Esophagus squamous epithelium (tissue), 5 donors: ENCODE results near the gene ZSCAN1. TPM values are rescaled to one million over a fixed set of nuclear protein-coding genes. Genes with fewer than 3 reads are reported as not detected.

Experiments
- DNase-seq: peaks from one replicate; lab custom pipeline; 2025; lab: John Stamatoyannopoulos, UW
- H3K27ac ChIP-seq, 4 donors: fragments of 200-600 bp; sonication (generic); one replicate each; pipeline ENCODE4 v1.5.1; 2016 to 2019; ENCODE audit warnings: mild to moderate bottlenecking in 1 of 4
- H3K27me3 ChIP-seq, 4 donors: fragments of 200-600 bp; sonication (generic); 1 replicate in 3 of 4; 2 replicates in 1 of 4; pipeline versions ENCODE4 v1.5.1 to v1.6.0; 2017 to 2021; ENCODE audit warnings: antibody characterized with exemption in 1 of 4
- H3K36me3 ChIP-seq, 3 donors: fragments of 200-600 bp; sonication (generic); one replicate each; pipeline ENCODE4 v1.5.1; 2016 to 2019
- H3K4me1 ChIP-seq, 3 donors: fragments of 200-600 bp; sonication (generic); one replicate each; pipeline ENCODE4 v1.5.1; 2017 to 2019
- H3K4me3 ChIP-seq, 4 donors: fragments of 200-600 bp; sonication (generic); 1 replicate in 3 of 4; 2 replicates in 1 of 4; pipeline ENCODE4 v1.5.1; 2016 to 2019; ENCODE audit warnings: mild to moderate bottlenecking in 2 of 4, moderate library complexity in 1 of 4
- H3K9me3 ChIP-seq, 3 donors: fragments of 200-600 bp; sonication (generic); one replicate each; pipeline ENCODE4 v1.5.1; 2016 to 2019
- CTCF ChIP-seq, 6 experiments: fragments of 450-650 bp in 4 of 6; fragments of 200-600 bp in 2 of 6; sonication (generic) in 2 of 6; IDR thresholded peaks; one replicate each; pipeline ENCODE4 v1.5.1; 2016 to 2019; ENCODE audit warnings: antibody characterized with exemption in 6 of 6, mild to moderate bottlenecking in 4 of 6, moderate library complexity in 4 of 6
- POLR2A ChIP-seq, 4 donors: fragments of 450-650 bp; IDR thresholded peaks; one replicate each; pipeline ENCODE4 v1.6.1; 2017; ENCODE audit warnings: antibody characterized with exemption in 4 of 4, mild to moderate bottlenecking in 4 of 4, moderate library complexity in 3 of 4
- WGBS, 2 donors: methylation state at CpG; one replicate each; pipeline ENCODE4 v1.1.5; 2018; 5-methylcytosine and 5-hydroxymethylcytosine counted together
- intact Hi-C: fragments of 100-400 bp; cut with DNase I; formaldehyde crosslinking; loops from one replicate; pipeline ENCODE4 v1.15.0; 2022
- total RNA-seq, 4 donors: library from RNA; depleted of rRNA; stranded (reverse); fragments of >200 nt; gene quantifications; one replicate each; pipeline ENCODE4 v1.1.0, GENCODE V29; 2016
- donor health status: DM: yes; HTN: yes; CAD: no.

ZSCAN1 gene
- total RNA-seq, 4 donors from 2014 or later, result 0.48 TPM; not detected in 3

DNA sequence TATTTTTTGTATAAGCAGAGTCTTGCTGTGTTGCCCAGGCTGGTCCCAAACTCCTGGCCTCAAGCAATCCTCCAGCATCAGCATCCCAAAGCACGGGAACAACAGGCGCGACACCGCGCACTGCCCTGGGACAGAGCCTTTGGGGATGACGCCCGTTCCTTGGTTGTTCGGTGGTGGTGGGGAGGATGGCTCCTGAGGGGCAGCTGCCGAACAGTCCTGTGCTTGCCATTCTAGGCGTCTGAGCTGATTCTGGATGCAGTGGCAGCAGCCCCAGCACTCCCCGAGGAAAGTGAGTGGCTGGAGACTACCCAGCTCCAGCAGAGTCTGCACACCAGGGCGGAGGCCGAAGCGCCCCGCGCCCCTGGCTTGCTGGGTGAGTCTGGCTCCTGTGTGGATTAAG, 18.4 kb downstream of the ZSCAN1 start:
- Histone ChIP-seq H3K4me3 (no peak overlapping the region), H3K4me1 (peaks cover 0 to 3% (median 0%) of the 10 kb centered on the region in 3 donors), H3K27me3 (no peaks in the 10 kb centered on the region), H3K27ac (no peak overlapping the region), H3K9me3 (peaks cover 0 to 71% (median 41%) of the 10 kb centered on the region in 3 donors), H3K36me3 (no peaks in the 10 kb centered on the region)
- WGBS, 2 donors, result 100% methylated on average over 4 of the region's 16 CpGs; no CpG with 5 or more reads in 1 of the 2 donors
- intact Hi-C loops, result no loop called here
- DNase-seq, result no peak
- TF ChIP-seq CTCF (IDR thresholded peaks at IDR 0.05) (no peak), POLR2A (IDR thresholded peaks at IDR 0.05) (no peak)

DNA sequence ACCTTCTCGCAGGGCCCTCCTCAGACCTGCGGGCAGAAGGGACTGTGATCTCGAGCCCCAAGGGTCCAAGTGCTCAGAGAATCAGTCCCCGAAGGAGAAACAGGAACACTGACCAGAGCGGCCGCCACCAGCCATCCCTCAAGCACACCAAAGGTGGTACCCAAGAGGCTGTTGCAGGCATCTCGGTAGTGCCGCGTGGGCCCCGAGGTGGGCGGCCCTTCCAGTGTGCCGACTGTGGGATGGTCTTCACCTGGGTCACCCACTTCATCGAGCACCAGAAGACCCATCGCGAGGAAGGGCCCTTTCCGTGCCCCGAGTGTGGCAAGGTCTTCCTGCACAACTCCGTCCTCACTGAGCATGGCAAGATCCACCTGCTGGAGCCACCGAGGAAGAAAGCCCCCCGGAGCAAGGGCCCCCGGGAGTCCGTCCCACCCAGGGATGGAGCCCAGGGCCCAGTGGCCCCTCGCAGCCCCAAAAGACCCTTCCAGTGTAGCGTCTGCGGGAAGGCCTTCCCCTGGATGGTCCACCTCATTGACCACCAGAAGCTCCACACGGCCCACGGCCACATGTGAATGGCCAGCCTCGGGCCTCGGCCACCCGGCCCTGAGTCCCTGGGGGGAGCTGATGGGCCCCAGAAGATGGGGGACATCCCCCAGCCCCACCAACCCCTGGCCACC, 19.8 kb downstream of the ZSCAN1 start:
- H3K27me3 ChIP-seq, result no peaks in the 10 kb centered on the region
- no peaks in the 10 kb centered on the region for H3K36me3 ChIP-seq
- DNase-seq, result no peak
- H3K4me1 ChIP-seq, result peaks cover 0 to 8% (median 0%) of the 10 kb centered on the region in 3 donors
- intact Hi-C loops, result no loop called here
- H3K27ac ChIP-seq, result no peak overlapping the region
- no peak overlapping the region for H3K4me3 ChIP-seq
- 88% methylated on average over 4 of the region's 30 CpGs; no CpG with 5 or more reads in 1 of the 2 donors for WGBS, 2 donors
- peaks cover 0 to 58% (median 37%) of the 10 kb centered on the region in 3 donors for H3K9me3 ChIP-seq
- TF ChIP-seq CTCF (IDR thresholded peaks at IDR 0.05) (no peak), POLR2A (IDR thresholded peaks at IDR 0.05) (no peak)

- DNase-seq, result no peak
- peak overlapping the region; percentile 9 to 74 (median 52) for H3K27ac ChIP-seq
- H3K4me3 ChIP-seq, result peak overlapping the region in 3 of 4 donors; percentile 15 to 59 (median 36)
- intact Hi-C loops, result no loop called here
- H3K9me3 ChIP-seq, result peaks cover 0 to 49% (median 24%) of the 10 kb centered on the region in 3 donors
- 30 to 37% methylated on average over 34 of the region's 37 CpGs for WGBS, 2 donors
- H3K4me1 ChIP-seq, result peaks cover 0 to 20% (median 4%) of the 10 kb centered on the region in 3 donors
- TF ChIP-seq CTCF (IDR thresholded peaks at IDR 0.05) (no peak), POLR2A (IDR thresholded peaks at IDR 0.05) (no peak)
- H3K27me3 ChIP-seq, result no peaks in the 10 kb centered on the region
- no peaks in the 10 kb centered on the region for H3K36me3 ChIP-seq
Measured at GRCh38 chr19:58054901-58055874, 21.4 kb downstream of the ZSCAN1 start.

DNA sequence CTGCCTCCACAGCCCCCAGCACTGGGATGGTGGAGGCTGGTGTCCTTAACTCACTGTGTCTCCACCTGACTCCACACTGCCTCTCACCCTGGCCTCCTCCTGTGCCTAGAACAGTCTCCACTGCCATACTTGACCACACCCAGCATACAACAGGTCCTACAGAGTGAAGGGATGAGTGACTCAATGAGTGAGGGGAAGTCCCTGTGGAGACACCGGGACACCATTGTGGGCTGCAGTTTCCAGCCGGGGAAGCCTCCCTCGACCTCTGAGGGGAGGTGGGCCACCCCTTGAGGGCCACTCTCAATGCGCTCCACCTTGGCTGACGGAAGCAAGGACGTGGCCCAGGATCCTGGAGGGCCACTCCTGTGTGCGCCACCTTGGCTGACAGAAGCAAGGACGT, 22.4 kb downstream of the ZSCAN1 start:
- no peak overlapping the region for H3K27ac ChIP-seq
- TF ChIP-seq POLR2A (IDR thresholded peaks at IDR 0.05) (no peak), CTCF (IDR thresholded peaks at IDR 0.05) (no peak)
- WGBS, 2 donors, result 60 to 100% methylated on average over 1 of the region's 8 CpGs
- peaks cover 0 to 21% (median 4%) of the 10 kb centered on the region in 3 donors for H3K4me1 ChIP-seq
- H3K36me3 ChIP-seq, result no peaks in the 10 kb centered on the region
- no peak overlapping the region for H3K4me3 ChIP-seq
- H3K27me3 ChIP-seq, result no peaks in the 10 kb centered on the region
- intact Hi-C loops, result no loop called here
- DNase-seq, result no peak
- peaks cover 0 to 47% (median 14%) of the 10 kb centered on the region in 3 donors for H3K9me3 ChIP-seq
